ENCODE data around the gene GPN2. TPM values are rescaled to one million over a fixed set of nuclear protein-coding genes. Genes with fewer than 3 reads are reported as not detected.
"Not testable (repeated sequence)": the region's sequence is repeated elsewhere in the genome, so short reads cannot be mapped to it uniquely, and the experiment has no call there.

The GPN2 gene
- total and polyA plus RNA-seq, 5 experiments from 2014 or later = 9.7 to 35.4 (median 14.8) TPM

DNA sequence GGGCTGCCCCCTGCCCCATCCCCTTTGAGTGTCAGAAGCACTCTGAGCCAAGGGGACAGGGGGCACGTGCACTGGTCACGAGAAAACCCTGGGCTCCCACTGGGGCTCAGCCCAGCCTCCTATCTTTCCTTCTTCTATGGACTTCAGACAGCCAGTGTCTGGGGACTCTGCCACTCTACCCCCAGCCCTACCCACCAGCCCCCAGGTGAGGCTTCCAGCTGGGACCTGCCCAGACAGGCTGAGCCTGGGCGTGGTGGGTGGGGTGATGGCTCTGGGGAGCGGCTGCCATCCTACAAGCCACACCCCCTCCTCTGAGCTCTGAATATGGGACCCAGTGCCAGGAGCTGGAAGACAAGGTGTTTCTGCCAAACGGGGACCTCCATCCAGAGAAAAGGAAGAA, 35.2 kb downstream of the GPN2 start:
- peaks cover 0 to 57% (median 12%) of the 10 kb centered on the region in 3 donors for H3K36me3 Mint-ChIP-seq
- DNase-seq = no peak
- no peaks in the 10 kb centered on the region for H3K27me3 Mint-ChIP-seq
- H3K4me3 Mint-ChIP-seq = no peak overlapping the region
- no peaks in the 10 kb centered on the region for H3K9me3 Mint-ChIP-seq
- H3K4me1 Mint-ChIP-seq = peaks cover 0 to 2% (median 0%) of the 10 kb centered on the region in 4 donors
- no peak for ATAC-seq
- POLR2A ChIA-PET = interaction anchor here (0.7 kb wide), 1 partner anchor 22 kb away, joined by 3 read pairs; no protein-coding TSS in a partner anchor
- H3K27ac Mint-ChIP-seq = peak overlapping the region in 1 of 10 donors; percentile 18

- ATAC-seq (no peak), DNase-seq (no peak)
- H3K36me3 Mint-ChIP-seq = peaks cover 0 to 68% (median 12%) of the 10 kb centered on the region in 3 donors
- no peak overlapping the region for H3K4me3 Mint-ChIP-seq
- POLR2A ChIA-PET = no interaction called here
- H3K9me3 Mint-ChIP-seq = no peaks in the 10 kb centered on the region
- H3K27ac Mint-ChIP-seq = peak overlapping the region in 2 of 10 donors; percentile 18 to 37
- no peaks in the 10 kb centered on the region for H3K27me3 Mint-ChIP-seq
- peaks cover 0 to 2% (median 0%) of the 10 kb centered on the region in 4 donors for H3K4me1 Mint-ChIP-seq
These were observed 36.5 kb downstream of the GPN2 start for GRCh38 chr1:26853600-26853999.

- Mint-ChIP-seq H3K9me3 (no peaks in the 10 kb centered on the region), H3K4me1 (peaks cover 0 to 2% (median 0%) of the 10 kb centered on the region in 4 donors), H3K4me3 (peak overlapping the region in 1 of 10 donors; percentile 5), H3K27me3 (no peaks in the 10 kb centered on the region), H3K27ac (peak overlapping the region in 2 of 10 donors; percentile 12 to 20), H3K36me3 (peaks cover 0 to 72% (median 12%) of the 10 kb centered on the region in 3 donors)
- ATAC-seq (peak; percentile 94 to 97), DNase-seq (peak; percentile 62 to 91 (median 76))
- POLR2A ChIA-PET = no interaction called here
These were observed 36.9 kb downstream of the GPN2 start for GRCh38 chr1:26853156-26853555.

DNA sequence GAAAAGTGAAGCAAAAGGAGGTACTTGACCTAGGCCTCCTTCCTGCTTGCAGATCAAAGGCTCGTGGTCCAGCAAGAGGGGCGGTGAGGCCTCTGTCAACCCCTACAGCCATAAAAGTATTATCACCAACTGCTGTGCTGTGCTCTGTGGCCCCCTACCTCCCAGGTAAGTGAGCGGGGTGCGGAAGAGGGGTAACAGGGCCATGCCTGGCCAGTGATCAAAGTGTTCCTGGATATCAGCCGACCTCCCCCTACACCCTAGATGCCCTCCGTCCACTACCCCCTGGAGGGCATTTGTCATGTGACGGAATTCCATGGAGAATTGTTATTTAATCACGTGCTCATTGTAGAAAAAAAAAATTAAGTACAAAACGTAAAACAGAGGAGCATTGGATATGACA, 37.4 kb downstream of the GPN2 start:
- DNase-seq (no peak), ATAC-seq (no peak)
- POLR2A ChIA-PET = no interaction called here
- peak overlapping the region in 2 of 10 donors; percentile 15 to 32 for H3K27ac Mint-ChIP-seq
- no peaks in the 10 kb centered on the region for H3K9me3 Mint-ChIP-seq
- H3K27me3 Mint-ChIP-seq = no peaks in the 10 kb centered on the region
- peaks cover 0 to 3% (median 0%) of the 10 kb centered on the region in 4 donors for H3K4me1 Mint-ChIP-seq
- peaks cover 0 to 77% (median 13%) of the 10 kb centered on the region in 3 donors for H3K36me3 Mint-ChIP-seq
- H3K4me3 Mint-ChIP-seq = no peak overlapping the region

DNA sequence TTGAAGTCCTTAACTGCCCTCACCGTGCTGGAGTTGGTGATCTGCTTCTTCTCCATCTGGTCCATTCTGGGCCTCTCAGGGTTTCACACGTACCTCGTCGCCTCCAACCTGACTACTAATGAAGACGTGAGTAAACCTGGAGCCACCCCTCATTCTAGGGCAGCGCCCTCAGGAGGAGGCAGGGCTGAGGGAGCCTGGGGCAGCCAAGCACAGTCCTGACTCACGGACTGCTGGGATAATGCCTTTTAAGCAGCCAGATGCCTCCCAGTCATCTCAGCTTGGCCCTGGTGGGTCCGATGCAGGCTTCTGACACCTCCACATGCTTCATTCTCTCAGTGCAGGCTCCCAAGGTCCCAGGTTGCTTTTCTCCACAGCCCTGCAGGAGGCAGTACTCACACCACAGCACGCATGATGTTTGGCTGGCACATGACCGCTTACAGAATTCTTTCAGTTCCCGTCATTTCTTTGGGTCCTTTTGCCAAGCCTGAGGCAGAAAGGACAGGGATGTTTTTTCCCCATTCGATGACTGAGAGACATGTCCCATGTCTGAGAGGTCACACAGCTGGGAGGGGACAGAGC, 38.9 kb downstream of the GPN2 start:
- H3K36me3 Mint-ChIP-seq = peaks cover 0 to 86% (median 21%) of the 10 kb centered on the region in 3 donors
- no peaks in the 10 kb centered on the region for H3K27me3 Mint-ChIP-seq
- no peak for DNase-seq
- ATAC-seq = no peak
- no peaks in the 10 kb centered on the region for H3K9me3 Mint-ChIP-seq
- no peak overlapping the region for H3K27ac Mint-ChIP-seq
- peaks cover 0 to 6% (median 0%) of the 10 kb centered on the region in 4 donors for H3K4me1 Mint-ChIP-seq
- POLR2A ChIA-PET = interaction anchor here (0.9 kb wide), 1 partner anchor 21 kb away, joined by 3 read pairs; no protein-coding TSS in a partner anchor
- H3K4me3 Mint-ChIP-seq = no peak overlapping the region

- Mint-ChIP-seq H3K27me3 (no peaks in the 10 kb centered on the region), H3K4me3 (no peak overlapping the region), H3K27ac (peak overlapping the region in 2 of 10 donors; percentile 4 to 34), H3K9me3 (no peaks in the 10 kb centered on the region), H3K4me1 (peaks cover 0 to 6% (median 3%) of the 10 kb centered on the region in 4 donors), H3K36me3 (peaks cover 0 to 85% (median 21%) of the 10 kb centered on the region in 3 donors)
- POLR2A ChIA-PET = interaction anchor here (0.6 to 1.2 kb wide), 3 partner anchors 41 to 113 kb away, joined by 3 to 4 read pairs (median 3); partner anchors contain the start of gene GPN2
- ATAC-seq (no peak), DNase-seq (no peak)
These were observed 40.9 kb downstream of the GPN2 start for GRCh38 chr1:26848941-26849774.

- ATAC-seq (no peak), DNase-seq (no peak)
- Mint-ChIP-seq H3K4me3 (no peak overlapping the region), H3K4me1 (peaks cover 0 to 6% (median 3%) of the 10 kb centered on the region in 4 donors), H3K27ac (peak overlapping the region in 2 of 10 donors; percentile 32 to 68), H3K9me3 (no peaks in the 10 kb centered on the region), H3K27me3 (no peaks in the 10 kb centered on the region), H3K36me3 (peaks cover 0 to 87% (median 21%) of the 10 kb centered on the region in 3 donors)
- POLR2A ChIA-PET = interaction anchor here (1.2 kb wide), 2 partner anchors 42 to 45 kb away, joined by 3 read pairs; partner anchors contain the start of gene GPN2
These were observed 41.6 kb downstream of the GPN2 start for GRCh38 chr1:26848499-26848898.

DNA sequence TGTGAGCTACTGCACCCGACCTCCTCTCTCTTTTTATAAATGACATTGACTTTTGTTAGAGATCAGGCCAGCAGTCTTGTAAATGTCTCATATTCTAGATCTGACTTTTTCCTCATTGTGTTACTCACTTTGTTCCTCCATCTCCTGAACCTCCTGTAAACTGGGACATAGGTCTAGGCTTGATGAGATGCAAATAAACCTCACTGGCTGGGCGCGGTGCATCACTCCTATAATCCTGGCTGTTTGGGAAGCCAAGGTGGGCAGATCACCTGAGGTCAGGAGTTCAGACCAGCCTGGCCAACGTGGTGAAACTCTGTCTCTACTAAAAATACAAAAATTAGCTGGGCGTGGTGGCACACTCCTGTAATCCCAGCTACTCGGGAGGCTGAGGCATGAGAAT, 42.3 kb downstream of the GPN2 start:
- ATAC-seq, H3K27me3 Mint-ChIP-seq, DNase-seq, H3K9me3 Mint-ChIP-seq, H3K4me1 Mint-ChIP-seq, H3K4me3 Mint-ChIP-seq: not testable (repeated sequence)
- peak overlapping the region in 2 of 10 donors; percentile 63 to 69 for H3K27ac Mint-ChIP-seq
- peaks cover 0 to 89% (median 18%) of the 10 kb centered on the region in 3 donors for H3K36me3 Mint-ChIP-seq
- POLR2A ChIA-PET = interaction anchor here (1.2 kb wide), 2 partner anchors 43 to 46 kb away, joined by 3 read pairs; partner anchors contain the start of gene GPN2

GRCh38 chr1:26844424-26845196, 45.5 kb downstream of the GPN2 start:
- Mint-ChIP-seq H3K27me3 (no peaks in the 10 kb centered on the region), H3K4me3 (no peak overlapping the region), H3K36me3 (peaks cover 0 to 83% (median 13%) of the 10 kb centered on the region in 3 donors), H3K9me3 (no peaks in the 10 kb centered on the region), H3K27ac (peak overlapping the region in 3 of 10 donors; percentile 13 to 81 (median 38)), H3K4me1 (peaks cover 0 to 10% (median 3%) of the 10 kb centered on the region in 4 donors)
- DNase-seq = no peak
- ATAC-seq = no peak
- POLR2A ChIA-PET = no interaction called here

DNA sequence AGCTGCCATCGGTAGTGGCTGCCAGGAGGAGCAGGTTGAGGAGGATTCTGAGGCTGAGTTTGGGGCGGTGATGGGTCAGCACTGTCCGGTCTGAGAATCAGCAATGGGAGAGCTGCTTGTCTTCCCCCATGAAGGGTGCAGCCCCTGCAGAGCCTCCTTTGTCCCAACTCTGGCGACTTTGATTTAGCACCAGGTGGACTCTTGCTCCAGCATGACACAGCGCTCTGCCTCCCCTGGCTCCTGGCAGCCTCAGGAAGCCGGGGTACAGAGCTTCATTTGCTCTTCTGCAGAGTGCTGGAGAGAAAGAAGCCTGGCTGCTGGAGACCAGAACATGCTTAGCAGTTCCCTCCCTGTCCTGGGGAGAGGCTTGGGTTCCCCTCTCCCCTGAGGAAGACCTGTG, 50.3 kb downstream of the GPN2 start:
- Mint-ChIP-seq H3K9me3 (no peaks in the 10 kb centered on the region), H3K27ac (peak overlapping the region in 2 of 10 donors; percentile 6 to 78), H3K4me3 (no peak overlapping the region), H3K27me3 (no peaks in the 10 kb centered on the region), H3K4me1 (peaks cover 1 to 25% (median 11%) of the 10 kb centered on the region in 4 donors), H3K36me3 (peaks cover 0 to 85% (median 5%) of the 10 kb centered on the region in 3 donors)
- POLR2A ChIA-PET = interaction anchor here (0.6 kb wide), 1 partner anchor 953 kb away, joined by 5 read pairs; no protein-coding TSS in a partner anchor
- ATAC-seq (no peak), DNase-seq (no peak)

DNA sequence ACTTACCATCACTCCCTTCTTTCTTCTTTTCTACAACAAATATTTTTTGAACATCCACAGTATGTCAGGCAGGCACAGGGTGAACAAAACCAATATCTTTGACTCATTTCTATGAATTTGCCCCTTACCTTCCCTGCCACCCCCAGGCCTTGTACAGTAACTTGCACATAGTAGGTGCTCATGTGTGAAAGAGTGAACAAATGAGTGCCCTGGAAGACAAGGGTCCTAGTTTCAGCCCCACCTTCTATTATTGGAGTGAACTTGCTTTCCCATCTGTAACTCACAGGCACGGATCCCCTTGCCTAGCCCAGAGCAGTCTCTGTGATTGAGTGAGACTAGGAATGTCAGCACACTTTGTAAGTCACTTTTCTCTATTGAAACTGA, 50.8 kb downstream of the GPN2 start:
- Mint-ChIP-seq H3K4me1 (peaks cover 2 to 26% (median 16%) of the 10 kb centered on the region in 4 donors), H3K36me3 (peaks cover 0 to 85% (median 7%) of the 10 kb centered on the region in 3 donors), H3K9me3 (no peaks in the 10 kb centered on the region), H3K27me3 (no peaks in the 10 kb centered on the region), H3K27ac (peak overlapping the region in 7 of 10 donors; percentile 6 to 79 (median 55)), H3K4me3 (no peak overlapping the region)
- POLR2A ChIA-PET = interaction anchor here (0.6 kb wide), 1 partner anchor 953 kb away, joined by 5 read pairs; no protein-coding TSS in a partner anchor
- ATAC-seq (no peak), DNase-seq (no peak)

All from naive thymus-derived CD8-positive, alpha-beta T cell (primary cell).